WTC11 (cell line): Measurements from ENCODE around the gene TTC21A. TPM values are rescaled to one million over a fixed set of nuclear protein-coding genes. Genes with fewer than 3 reads are reported as not detected.

ENCODE experiments used
- ATAC-seq: fragments of 200-7000 bp; cut with Tn5 transposase; 2 replicates; pipeline ENCODE4 v1.10.0; 2021; ENCODE audit warnings: mild to moderate bottlenecking, moderate library complexity
- CTCF ChIA-PET: fragments of 300-600 bp; sonication (Branson Sonifier 250); formaldehyde crosslinking; loops from one replicate; lab custom pipeline; 2021; ENCODE audit warnings: antibody characterized with exemption; lab: Charles Lee
- POLR2A ChIA-PET: fragments of 350-600 bp; sonication (Branson Sonifier 250); formaldehyde crosslinking; loops from one replicate; lab custom pipeline; 2021; ENCODE audit warnings: antibody characterized with exemption; lab: Charles Lee
- DNase-seq: peaks from one replicate; pipeline ENCODE4 v3.0.0; 2021; ENCODE audit warnings: low spot score
- H3K27ac Mint-ChIP-seq: 2 replicates; pipeline ENCODE4 v1.8.0; 2021; ENCODE audit warnings: mixed read lengths
- H3K27me3 Mint-ChIP-seq: 2 replicates; pipeline ENCODE4 v1.8.0; 2021; ENCODE audit warnings: low read depth, mild to moderate bottlenecking, moderate library complexity, mixed read lengths
- H3K36me3 Mint-ChIP-seq: 2 replicates; pipeline ENCODE4 v1.8.0; 2021; ENCODE audit warnings: mixed read lengths
- H3K4me1 Mint-ChIP-seq: 2 replicates; pipeline ENCODE4 v1.8.0; 2022; ENCODE audit warnings: mixed read lengths
- H3K4me3 Mint-ChIP-seq: 2 replicates; pipeline ENCODE4 v1.8.0; 2021; ENCODE audit warnings: mild to moderate bottlenecking, moderate library complexity, mixed read lengths
- H3K9me3 Mint-ChIP-seq: 2 replicates; pipeline ENCODE4 v1.8.0; 2021; ENCODE audit warnings: mixed read lengths
- AR ChIP-seq: fragments of 250-450 bp; sonication (Bioruptor Pico); IDR thresholded peaks from 2 replicates; pipeline ENCODE4 v1.9.0; 2021; ENCODE audit warnings: mild to moderate bottlenecking
- ARID4B ChIP-seq: sonication (generic); formaldehyde crosslinking; IDR thresholded peaks from 2 replicates; pipeline ENCODE4 v1.8.0; 2023; ENCODE audit warnings: missing genetic modification reagents, mild to moderate bottlenecking, borderline replicate concordance
- CBFB ChIP-seq: sonication (generic); formaldehyde crosslinking; IDR thresholded peaks from 2 replicates; pipeline ENCODE4 v1.8.1; 2022; ENCODE audit warnings: mild to moderate bottlenecking, low read depth, missing genetic modification reagents
- E2F4 ChIP-seq: sonication (generic); formaldehyde crosslinking; IDR thresholded peaks from 2 replicates; pipeline ENCODE4 v1.8.1; 2022; ENCODE audit warnings: low read depth, mild to moderate bottlenecking, moderate library complexity, missing genetic modification reagents, borderline replicate concordance
- NR2C2 ChIP-seq: sonication (generic); formaldehyde crosslinking; IDR thresholded peaks from 2 replicates; pipeline ENCODE4 v1.8.0; 2022; ENCODE audit warnings: mild to moderate bottlenecking, missing genetic modification reagents
- NR3C1 ChIP-seq: sonication (generic); formaldehyde crosslinking; conservative IDR thresholded peaks from 2 replicates; pipeline ENCODE4 v1.8.1; 2023; ENCODE audit warnings: low read depth, mild to moderate bottlenecking, missing genetic modification reagents
- OVOL2 ChIP-seq: fragments of 250-450 bp; sonication (Bioruptor Pico); IDR thresholded peaks from 2 replicates; pipeline ENCODE4 v1.9.0; 2021; ENCODE audit warnings: mild to moderate bottlenecking, borderline replicate concordance
- PREB ChIP-seq: sonication (generic); formaldehyde crosslinking; IDR thresholded peaks from 2 replicates; pipeline ENCODE4 v1.8.1; 2022; ENCODE audit warnings: mild to moderate bottlenecking, missing genetic modification reagents, moderate library complexity, borderline replicate concordance
- ZMAT4 ChIP-seq: fragments of 250-450 bp; sonication (Bioruptor Pico); IDR thresholded peaks from 2 replicates; pipeline ENCODE4 v1.9.0; 2021; ENCODE audit warnings: mild to moderate bottlenecking
- ZNF121 ChIP-seq: sonication (generic); formaldehyde crosslinking; IDR thresholded peaks from 2 replicates; pipeline ENCODE4 v1.8.0; 2023; ENCODE audit warnings: missing genetic modification reagents
- ZNF219 ChIP-seq: sonication (generic); formaldehyde crosslinking; IDR thresholded peaks from 2 replicates; pipeline ENCODE4 v1.8.0; 2023; ENCODE audit warnings: missing genetic modification reagents, mild to moderate bottlenecking, borderline replicate concordance
- ZNF232 ChIP-seq: sonication (generic); formaldehyde crosslinking; IDR thresholded peaks from 2 replicates; pipeline ENCODE4 v1.8.0; 2022; ENCODE audit warnings: mild to moderate bottlenecking, missing genetic modification reagents
- ZNF263 ChIP-seq: sonication (generic); formaldehyde crosslinking; IDR thresholded peaks from 2 replicates; pipeline ENCODE4 v1.8.1; 2022; ENCODE audit warnings: low read depth, mild to moderate bottlenecking, moderate library complexity, missing genetic modification reagents
- ZNF512 ChIP-seq: sonication (generic); formaldehyde crosslinking; IDR thresholded peaks from 2 replicates; pipeline ENCODE4 v1.8.1; 2022; ENCODE audit warnings: missing genetic modification reagents, borderline replicate concordance
- ZSCAN18 ChIP-seq: fragments of 250-450 bp; sonication (Bioruptor Pico); IDR thresholded peaks from 2 replicates; pipeline ENCODE4 v2.1.2; 2022; ENCODE audit warnings: mild to moderate bottlenecking, moderate library complexity
- total RNA-seq: library from RNA; stranded (reverse); gene quantifications from 3 replicates; pipeline ENCODE4 v1.2.3, GENCODE V29; 2021

TTC21A gene
- total RNA-seq, 1 experiment from 2014 or later, result 3.8 TPM

GRCh38 chr3:39105687-39106063, 1.8 kb upstream of the TTC21A start:
- peaks cover 23% of the 10 kb centered on the region for H3K4me1 Mint-ChIP-seq
- POLR2A ChIA-PET, result interaction anchor here (1.2 kb wide), 1 partner anchor 72 kb away, joined by 3 read pairs; no protein-coding TSS in a partner anchor
- peaks cover 16% of the 10 kb centered on the region for H3K27me3 Mint-ChIP-seq
- CTCF ChIA-PET, result interaction anchor here (1.0 to 3.0 kb wide), 5 partner anchors 20 to 186 kb away, joined by 4 to 37 read pairs (median 6); no protein-coding TSS in a partner anchor
- DNase-seq (no peak), ATAC-seq (no peak)
- H3K27ac Mint-ChIP-seq, result no peak overlapping the region
- H3K4me3 Mint-ChIP-seq, result peak overlapping the region; percentile 89
- peaks cover 3% of the 10 kb centered on the region; the same call in 1 of the 2 replicates for H3K36me3 Mint-ChIP-seq
- no peaks in the 10 kb centered on the region for H3K9me3 Mint-ChIP-seq
- no peak for TF ChIP-seq ZNF263 (CRISPR knock-in tag)
- no peak for TF ChIP-seq ZNF219 (CRISPR knock-in tag)
- TF ChIP-seq OVOL2 (CRISPR knock-in tag), result no peak
- TF ChIP-seq ZNF512 (CRISPR knock-in tag), result no peak
- no peak for TF ChIP-seq ZMAT4 (CRISPR knock-in tag)
- no peak for TF ChIP-seq CBFB (CRISPR knock-in tag)
- no peak for TF ChIP-seq E2F4 (CRISPR knock-in tag)
- no peak for TF ChIP-seq ZNF121
- no peak for TF ChIP-seq ZNF232 (CRISPR knock-in tag)
- TF ChIP-seq PREB, result no peak
- TF ChIP-seq ZSCAN18 (CRISPR knock-in tag), result no peak
- no peak for TF ChIP-seq NR2C2 (CRISPR knock-in tag)
- TF ChIP-seq AR (CRISPR knock-in tag), result no peak
- no peak for TF ChIP-seq NR3C1 (CRISPR knock-in tag)
- no peak for TF ChIP-seq ARID4B (CRISPR knock-in tag)
